LNCaP clone FGC (cell line): ENCODE results near the gene TMEM39B.

ENCODE experiments used
- DNase-seq: peaks from one replicate; pipeline ENCODE4 v3.0.0-alpha.2; 2011; ENCODE audit warnings: low read depth
- H3K4me3 ChIP-seq: 2 replicates; pipeline ENCODE4 v1.5.1; 2011; ENCODE audit warnings: mild to moderate bottlenecking, low read depth, low read length, control low read depth
- CTCF ChIP-seq: IDR thresholded peaks from 2 replicates; pipeline ENCODE4 v1.5.1; 2012; ENCODE audit warnings: mild to moderate bottlenecking; ENCODE audit not compliant: control insufficient read depth, insufficient read depth; ENCODE audit errors: extremely low read depth

The TMEM39B gene

GRCh38 chr1:32072622-32073298 is at the start of gene TMEM39B:
Gene TMEM39B, plus strand, starts transcription at chr1:32072939. Its CDS starts 109 bp downstream, at chr1:32073048.
- peak within 1 kb of the TSS; percentile 73 for H3K4me3 ChIP-seq
- no peak for TF ChIP-seq CTCF

GRCh38 chr1:32023351-32023750 is 49.4 kb upstream of the TMEM39B start:
- no peak overlapping the region for H3K4me3 ChIP-seq
- DNase-seq: no peak
- TF ChIP-seq CTCF: no peak

More at GRCh38 chr1:32072622-32073298, at the start of gene TMEM39B:
- DNase-seq: peak; percentile 82

- DNase-seq: no peak
- no peak for TF ChIP-seq CTCF
- H3K4me3 ChIP-seq: no peak overlapping the region
These were observed 47.2 kb upstream of the TMEM39B start for GRCh38 chr1:32025515-32025914.

- H3K4me3 ChIP-seq: no peak overlapping the region
- no peak for DNase-seq
- no peak for TF ChIP-seq CTCF
These were observed 44.0 kb upstream of the TMEM39B start for GRCh38 chr1:32028746-32029145.

- no peak for DNase-seq
- no peak for TF ChIP-seq CTCF
- H3K4me3 ChIP-seq: no peak overlapping the region
These were observed 41.0 kb upstream of the TMEM39B start for GRCh38 chr1:32031578-32032274.

GRCh38 chr1:32032275-32032615 is 40.5 kb upstream of the TMEM39B start:
- TF ChIP-seq CTCF: no peak
- DNase-seq: no peak
- H3K4me3 ChIP-seq: no peak overlapping the region
